Activated CD8-positive, alpha-beta T cell treated with anti-CD3 and anti-CD28 coated beads for 36 hours (primary cell): Measurements from ENCODE around the gene LSM3. TPM values are rescaled to one million over a fixed set of nuclear protein-coding genes. Genes with fewer than 3 reads are reported as not detected.
A peak's percentile ranks its signal among the peaks of the same experiment; 100 is the strongest.

Source experiments
- ATAC-seq: fragments of 200-7000 bp; cut with Tn5 transposase; one replicate; pipeline ENCODE4 v1.10.0; 2021; ENCODE audit warnings: mild to moderate bottlenecking, moderate library complexity
- CTCF ChIA-PET: fragments of 350-600 bp; sonication (Branson Sonifier 250); formaldehyde crosslinking; loops from one replicate; lab custom pipeline; 2021; ENCODE audit warnings: antibody characterized with exemption; lab: Charles Lee
- POLR2A ChIA-PET: fragments of 350-600 bp; sonication (Branson Sonifier 250); formaldehyde crosslinking; loops from one replicate; lab custom pipeline; 2021; ENCODE audit warnings: antibody characterized with exemption; lab: Charles Lee
- DNase-seq: peaks from one replicate; pipeline ENCODE4 v3.0.0-alpha.2; 2020
- H3K27ac Mint-ChIP-seq: one replicate; pipeline ENCODE4 v1.8.0; 2021; ENCODE audit warnings: mild to moderate bottlenecking, mixed read lengths
- H3K27me3 Mint-ChIP-seq: one replicate; pipeline ENCODE4 v1.8.0; 2021; ENCODE audit warnings: mixed read lengths
- H3K36me3 Mint-ChIP-seq: one replicate; pipeline ENCODE4 v1.8.0; 2021; ENCODE audit warnings: low read depth, mixed read lengths
- H3K4me1 Mint-ChIP-seq: one replicate; pipeline ENCODE4 v1.8.0; 2021; ENCODE audit warnings: low read depth, mixed read lengths
- H3K4me3 Mint-ChIP-seq: one replicate; pipeline ENCODE4 v1.8.0; 2021; ENCODE audit warnings: mild to moderate bottlenecking, moderate library complexity, mixed read lengths
- H3K9me3 Mint-ChIP-seq: one replicate; pipeline ENCODE4 v1.8.0; 2021; ENCODE audit warnings: mixed read lengths
- CTCF ChIP-seq: fragments of 200-600 bp; IDR thresholded peaks from one replicate; pipeline ENCODE4 v1.8.0; 2022; ENCODE audit warnings: antibody characterized with exemption, mild to moderate bottlenecking
- intact Hi-C: fragments of 100-400 bp; cut with micrococcal nuclease; formaldehyde crosslinking; loops from one replicate; pipeline ENCODE4 v1.10.0; 2022
- total RNA-seq, 2 experiments: library from RNA; stranded (reverse); gene quantifications; one replicate each; pipeline ENCODE4 v1.2.3, GENCODE V29; 2021

LSM3 gene
- 10 to 100 TPM; 20.0 to 20.5 TPM for total RNA-seq

GRCh38 chr3:14178247-14179113 is at the start of gene LSM3, which contains the start of gene XPC:
Gene LSM3, plus strand, starts transcription at chr3:14178817. Its CDS starts 44 bp downstream, at chr3:14178861.
Gene XPC, minus strand, starts transcription at chr3:14178601. Its CDS starts 33 bp downstream, at chr3:14178568.
- peaks cover 22% of the 10 kb centered on the region for H3K36me3 Mint-ChIP-seq
- peaks cover 57% of the 10 kb centered on the region for H3K4me1 Mint-ChIP-seq
- ATAC-seq (peak; percentile 98), DNase-seq (peak; percentile 97)
- POLR2A ChIA-PET, result interaction anchor here (0.5 to 2.6 kb wide), 25 partner anchors 8 to 473 kb away, joined by 3 to 39 read pairs (median 3); partner anchors contain the start of genes CCDC174, CHCHD4 and TMEM43
- H3K9me3 Mint-ChIP-seq, result no peaks in the 10 kb centered on the region
- peak within 1 kb of the TSS; percentile 87 for H3K4me3 Mint-ChIP-seq
- no peak for TF ChIP-seq CTCF
- no peaks in the 10 kb centered on the region for H3K27me3 Mint-ChIP-seq
- intact Hi-C loops, result loop anchor here (2.0 to 5.0 kb wide), 2 partner anchors 36 to 54 kb away; partner anchors contain the start of genes CHCHD4 and TMEM43
- CTCF ChIA-PET, result interaction anchor here (0.6 to 3.1 kb wide), 10 partner anchors 10 to 293 kb away, joined by 3 to 21 read pairs (median 4); partner anchors contain the start of genes CHCHD4 and TMEM43
- H3K27ac Mint-ChIP-seq, result peak within 1 kb of the TSS; percentile 96

GRCh38 chr3:14129296-14129695 is 49.3 kb upstream of the LSM3 start:
- Mint-ChIP-seq H3K4me1 (peaks cover 27% of the 10 kb centered on the region), H3K36me3 (peaks cover 48% of the 10 kb centered on the region), H3K27me3 (no peaks in the 10 kb centered on the region), H3K9me3 (no peaks in the 10 kb centered on the region), H3K4me3 (no peak overlapping the region), H3K27ac (no peak overlapping the region)
- intact Hi-C loops, result loop anchor here (5.0 kb wide), 1 partner anchor 232 kb away; no protein-coding TSS in a partner anchor
- POLR2A ChIA-PET, result interaction anchor here (1.5 kb wide), 1 partner anchor 12 kb away, joined by 4 read pairs; no protein-coding TSS in a partner anchor
- ATAC-seq (no peak), DNase-seq (no peak)
- CTCF ChIA-PET, result no interaction called here
- TF ChIP-seq CTCF, result no peak

- intact Hi-C loops, result no loop called here
- no peaks in the 10 kb centered on the region for H3K27me3 Mint-ChIP-seq
- peaks cover 27% of the 10 kb centered on the region for H3K4me1 Mint-ChIP-seq
- H3K27ac Mint-ChIP-seq, result no peak overlapping the region
- ChIA-PET CTCF (no interaction called here), POLR2A (interaction anchor here (2.1 kb wide), 1 partner anchor 10 kb away, joined by 4 read pairs; no protein-coding TSS in a partner anchor)
- ATAC-seq (no peak), DNase-seq (no peak)
- H3K9me3 Mint-ChIP-seq, result no peaks in the 10 kb centered on the region
- no peak overlapping the region for H3K4me3 Mint-ChIP-seq
- TF ChIP-seq CTCF, result no peak
- peaks cover 48% of the 10 kb centered on the region for H3K36me3 Mint-ChIP-seq
These were observed 48.4 kb upstream of the LSM3 start for GRCh38 chr3:14130230-14130629.

- no peak for DNase-seq
- Mint-ChIP-seq H3K4me1 (peaks cover 26% of the 10 kb centered on the region), H3K4me3 (no peak overlapping the region), H3K36me3 (peaks cover 50% of the 10 kb centered on the region), H3K9me3 (no peaks in the 10 kb centered on the region), H3K27me3 (no peaks in the 10 kb centered on the region), H3K27ac (no peak overlapping the region)
- TF ChIP-seq CTCF, result no peak
- intact Hi-C loops, result no loop called here
- ChIA-PET POLR2A (interaction anchor here (2.1 kb wide), 1 partner anchor 10 kb away, joined by 4 read pairs; no protein-coding TSS in a partner anchor), CTCF (interaction anchor here (1.0 kb wide), 1 partner anchor 73 kb away, joined by 3 read pairs; no protein-coding TSS in a partner anchor)
- no peak for ATAC-seq
These were observed 47.9 kb upstream of the LSM3 start for GRCh38 chr3:14130707-14131106.
